Measurements from ENCODE around the gene MIPOL1.

GRCh38 chr14:37585971-37586796, 388.4 kb downstream of the MIPOL1 start:
- TF ChIP-seq CTCF (IDR thresholded peaks at IDR 0.05; ENCODE audit: extremely low read depth in 1 of 2, insufficient read depth in 1 of 2, low read depth in 1 of 2, low read length in 2 of 2) (no peak), POLR2A (IDR thresholded peaks at IDR 0.05; ENCODE audit: low read depth, low read length) (no peak), EZH2 (IDR thresholded peaks at IDR 0.05; ENCODE audit: borderline replicate concordance, low read depth, low read length, severe bottlenecking) (no peak), FOS (IDR thresholded peaks at IDR 0.05; ENCODE audit: borderline replicate concordance, insufficient read depth, low read length) (no peak)
